ENCODE results near the gene COBL. TPM values are rescaled to one million over a fixed set of nuclear protein-coding genes. Genes with fewer than 3 reads are reported as not detected.

The COBL gene
- total RNA-seq, 4 donors from 2014 or later, result 14.3 to 19.3 (median 15.9) TPM

GRCh38 chr7:51261117-51261835 is 55.3 kb downstream of the COBL start:
- H3K4me3 ChIP-seq (replicated peaks in 1 of 3), result no peak overlapping the region
- TF ChIP-seq POLR2A (IDR thresholded peaks at IDR 0.05) (no peak), CTCF (IDR thresholded peaks at IDR 0.05) (no peak)
- H3K36me3 ChIP-seq, result no peaks in the 10 kb centered on the region
- no peaks in the 10 kb centered on the region for H3K27me3 ChIP-seq
- intact Hi-C loops (cut with DNase I), result no loop called here
- H3K27ac ChIP-seq, result no peak overlapping the region
- no peaks in the 10 kb centered on the region for H3K9me3 ChIP-seq
- WGBS, 2 donors, result 89% methylated on average over 15 of the region's 15 CpGs
- peaks cover 22 to 24% of the 10 kb centered on the region in 2 donors for H3K4me1 ChIP-seq
- no peak for DNase-seq

- no peaks in the 10 kb centered on the region for H3K27me3 ChIP-seq
- H3K36me3 ChIP-seq, result no peaks in the 10 kb centered on the region
- WGBS, 2 donors, result 86 to 88% methylated on average over 4 of the region's 4 CpGs
- H3K4me1 ChIP-seq, result peaks cover 22 to 24% of the 10 kb centered on the region in 2 donors
- no peaks in the 10 kb centered on the region for H3K9me3 ChIP-seq
- no peak overlapping the region for H3K4me3 ChIP-seq (replicated peaks in 1 of 3)
- no peak for DNase-seq
- no peak for TF ChIP-seq CTCF (IDR thresholded peaks at IDR 0.05)
- TF ChIP-seq POLR2A (IDR thresholded peaks at IDR 0.05), result no peak
- intact Hi-C loops (cut with DNase I), result no loop called here
- no peak overlapping the region for H3K27ac ChIP-seq
These were observed 56.1 kb downstream of the COBL start for GRCh38 chr7:51260516-51260915.

GRCh38 chr7:51259766-51260165 is 56.8 kb downstream of the COBL start:
- peaks cover 22 to 24% of the 10 kb centered on the region in 2 donors for H3K4me1 ChIP-seq
- H3K27me3 ChIP-seq, result no peaks in the 10 kb centered on the region
- 87 to 91% methylated on average over 4 of the region's 4 CpGs for WGBS, 2 donors
- TF ChIP-seq POLR2A (IDR thresholded peaks at IDR 0.05), result no peak
- TF ChIP-seq CTCF (IDR thresholded peaks at IDR 0.05), result no peak
- H3K27ac ChIP-seq, result no peak overlapping the region
- H3K9me3 ChIP-seq, result no peaks in the 10 kb centered on the region
- no peak for DNase-seq
- intact Hi-C loops (cut with DNase I), result no loop called here
- no peaks in the 10 kb centered on the region for H3K36me3 ChIP-seq
- no peak overlapping the region for H3K4me3 ChIP-seq (replicated peaks in 1 of 3)

GRCh38 chr7:51256916-51257315 is 59.7 kb downstream of the COBL start:
- H3K9me3 ChIP-seq, result no peaks in the 10 kb centered on the region
- WGBS, 2 donors, result 92 to 97% methylated on average over 4 of the region's 4 CpGs
- no peaks in the 10 kb centered on the region for H3K36me3 ChIP-seq
- DNase-seq, result no peak
- no peak overlapping the region for H3K4me3 ChIP-seq (replicated peaks in 1 of 3)
- H3K4me1 ChIP-seq, result peaks cover 1 to 2% of the 10 kb centered on the region in 2 donors
- H3K27me3 ChIP-seq, result no peaks in the 10 kb centered on the region
- no peak overlapping the region for H3K27ac ChIP-seq
- TF ChIP-seq POLR2A (IDR thresholded peaks at IDR 0.05) (no peak), CTCF (IDR thresholded peaks at IDR 0.05) (no peak)
- intact Hi-C loops (cut with DNase I), result no loop called here

GRCh38 chr7:51256209-51256781 is 60.3 kb downstream of the COBL start:
- H3K27me3 ChIP-seq, result no peaks in the 10 kb centered on the region
- 69 to 75% methylated on average over 6 to 10 of the region's 10 CpGs for WGBS, 2 donors
- TF ChIP-seq CTCF (IDR thresholded peaks at IDR 0.05), result no peak
- no peak for TF ChIP-seq POLR2A (IDR thresholded peaks at IDR 0.05)
- peaks cover 0 to 7% of the 10 kb centered on the region in 2 donors for H3K4me1 ChIP-seq
- no peaks in the 10 kb centered on the region for H3K9me3 ChIP-seq
- H3K4me3 ChIP-seq (replicated peaks in 1 of 3), result no peak overlapping the region
- intact Hi-C loops (cut with DNase I), result no loop called here
- no peak overlapping the region for H3K27ac ChIP-seq
- no peaks in the 10 kb centered on the region for H3K36me3 ChIP-seq
- no peak for DNase-seq
